ENCODE data around the gene RAD51B. TPM values are rescaled to one million over a fixed set of nuclear protein-coding genes. Genes with fewer than 3 reads are reported as not detected.

RAD51B gene
- total RNA-seq, 2 donors from 2014 or later: 9.3 to 12.1 TPM

DNA sequence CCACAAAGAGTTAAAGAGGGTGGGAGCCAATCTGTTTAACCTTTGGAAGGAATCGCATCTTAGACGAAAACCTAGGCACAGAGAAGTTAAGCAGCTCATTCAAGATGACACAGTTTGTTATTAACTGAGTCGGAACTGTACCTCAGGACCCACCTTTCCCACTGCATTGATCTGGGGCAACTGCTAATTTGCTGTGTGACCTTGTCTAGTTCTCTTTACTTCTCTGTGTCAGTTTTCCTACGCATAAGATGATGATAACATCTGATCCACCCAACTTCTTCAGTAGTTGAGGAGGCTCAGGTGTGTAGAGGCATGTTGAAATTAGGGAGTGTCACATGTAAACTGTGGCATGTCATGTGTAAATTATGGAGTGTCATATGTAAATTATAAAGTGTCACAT is 787.1 kb downstream of the RAD51B start:
- no peak for DNase-seq (ENCODE audit: low spot score)
- TF ChIP-seq CTCF (IDR thresholded peaks at IDR 0.05): no peak
- no peak for ATAC-seq (ENCODE audit: insufficient number of reproducible peaks, low FRiP score, low read depth)
- Histone ChIP-seq H3K9me3 (no peaks in the 10 kb centered on the region), H3K4me1 (ENCODE audit: control insufficient read depth in 1 of 2, low read depth in 2 of 2) (peaks cover 0 to 16% of the 10 kb centered on the region in 2 donors), H3K36me3 (no peaks in the 10 kb centered on the region), H3K4me3 (no peak overlapping the region), H3K27me3 (replicated peaks; ENCODE audit: insufficient read depth) (no peaks in the 10 kb centered on the region), H3K27ac (no peak overlapping the region)

DNA sequence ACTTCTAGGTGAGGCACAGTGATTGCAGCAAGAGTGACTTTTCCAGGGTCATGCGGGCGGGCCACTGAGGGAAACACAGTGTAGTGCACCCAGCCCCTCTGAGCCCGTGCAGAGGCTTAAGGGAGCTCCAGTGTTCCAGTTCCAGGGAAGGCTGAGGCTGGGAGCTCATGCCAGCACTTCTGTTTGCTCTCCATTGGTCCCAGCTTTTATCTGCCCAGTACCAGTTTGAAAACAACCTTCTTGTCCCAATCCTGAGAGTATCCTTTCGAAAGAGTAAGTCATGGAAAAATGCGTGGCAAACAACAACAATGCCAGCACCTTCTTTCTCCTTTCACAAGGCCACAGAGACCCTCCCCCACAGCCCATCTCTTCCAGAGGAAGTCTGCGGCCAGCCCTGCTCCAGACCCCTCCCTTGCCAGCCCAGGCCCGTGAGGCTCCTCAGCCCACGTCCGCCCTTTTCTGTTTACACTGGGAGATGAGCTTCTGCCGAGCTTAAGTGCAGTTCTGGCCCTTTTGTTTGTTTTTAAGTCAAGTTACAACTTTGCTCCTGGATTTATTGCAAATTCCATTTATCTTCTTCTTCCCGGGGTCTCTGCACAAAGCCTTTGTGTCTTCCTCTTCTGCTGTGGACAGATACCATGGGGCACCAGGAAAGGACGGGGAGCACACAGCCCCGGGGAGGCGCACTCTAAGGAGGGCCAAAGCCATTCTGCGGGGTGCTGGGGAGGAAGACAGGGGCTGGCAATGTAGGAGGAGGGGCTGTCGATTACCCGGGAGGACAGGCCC is 787.7 kb downstream of the RAD51B start:
- TF ChIP-seq CTCF (IDR thresholded peaks at IDR 0.05): no peak
- Histone ChIP-seq H3K27ac (peak overlapping the region in 1 of 2 donors; percentile 39), H3K4me1 (ENCODE audit: control insufficient read depth in 1 of 2, low read depth in 2 of 2) (peaks cover 4 to 18% of the 10 kb centered on the region in 2 donors), H3K36me3 (no peaks in the 10 kb centered on the region), H3K4me3 (no peak overlapping the region), H3K9me3 (no peaks in the 10 kb centered on the region), H3K27me3 (replicated peaks; ENCODE audit: insufficient read depth) (no peaks in the 10 kb centered on the region)
- DNase-seq (ENCODE audit: low spot score) (no peak), ATAC-seq (ENCODE audit: insufficient number of reproducible peaks, low FRiP score, low read depth) (no peak)

GRCh38 chr14:68607867-68608573 is 788.4 kb downstream of the RAD51B start:
- peak overlapping the region in 1 of 2 donors; percentile 39 for H3K27ac ChIP-seq
- no peaks in the 10 kb centered on the region for H3K9me3 ChIP-seq
- no peak overlapping the region for H3K4me3 ChIP-seq
- no peak for TF ChIP-seq CTCF (IDR thresholded peaks at IDR 0.05)
- no peaks in the 10 kb centered on the region for H3K27me3 ChIP-seq (replicated peaks; ENCODE audit: insufficient read depth)
- DNase-seq (ENCODE audit: low spot score) (no peak), ATAC-seq (ENCODE audit: insufficient number of reproducible peaks, low FRiP score, low read depth) (no peak)
- H3K36me3 ChIP-seq: no peaks in the 10 kb centered on the region
- H3K4me1 ChIP-seq (ENCODE audit: control insufficient read depth in 1 of 2, low read depth in 2 of 2): peaks cover 4 to 18% of the 10 kb centered on the region in 2 donors

GRCh38 chr14:68608574-68608962 is 789.0 kb downstream of the RAD51B start:
- no peaks in the 10 kb centered on the region for H3K36me3 ChIP-seq
- H3K27me3 ChIP-seq (replicated peaks; ENCODE audit: insufficient read depth): no peaks in the 10 kb centered on the region
- peaks cover 4 to 18% of the 10 kb centered on the region in 2 donors for H3K4me1 ChIP-seq (ENCODE audit: control insufficient read depth in 1 of 2, low read depth in 2 of 2)
- no peak for ATAC-seq (ENCODE audit: insufficient number of reproducible peaks, low FRiP score, low read depth)
- TF ChIP-seq CTCF (IDR thresholded peaks at IDR 0.05): no peak
- DNase-seq (ENCODE audit: low spot score): no peak
- no peaks in the 10 kb centered on the region for H3K9me3 ChIP-seq
- H3K4me3 ChIP-seq: no peak overlapping the region
- H3K27ac ChIP-seq: no peak overlapping the region

DNA sequence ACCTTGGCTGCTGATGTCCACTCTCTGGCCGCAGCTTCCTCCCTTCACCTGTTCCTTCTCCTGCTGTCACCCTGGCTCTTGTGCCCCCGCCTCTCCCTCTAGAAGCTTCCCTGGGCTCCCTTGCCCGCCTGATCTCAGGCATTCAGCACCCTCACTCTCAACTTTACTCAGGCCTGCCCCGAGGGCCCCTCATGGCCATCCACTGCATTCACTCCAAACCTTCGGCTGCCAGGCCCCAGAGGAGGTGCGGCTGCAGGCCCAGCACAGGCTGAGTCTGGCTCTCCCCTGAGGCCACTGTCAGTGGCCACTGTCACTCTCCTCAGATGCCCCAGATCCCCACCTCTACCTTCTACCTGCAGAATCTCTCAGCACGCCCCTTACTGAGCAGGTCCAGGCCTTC is 789.4 kb downstream of the RAD51B start:
- H3K27me3 ChIP-seq (replicated peaks; ENCODE audit: insufficient read depth): no peaks in the 10 kb centered on the region
- DNase-seq (ENCODE audit: low spot score) (no peak), ATAC-seq (ENCODE audit: insufficient number of reproducible peaks, low FRiP score, low read depth) (no peak)
- H3K36me3 ChIP-seq: no peaks in the 10 kb centered on the region
- no peaks in the 10 kb centered on the region for H3K9me3 ChIP-seq
- no peak for TF ChIP-seq CTCF (IDR thresholded peaks at IDR 0.05)
- H3K27ac ChIP-seq: no peak overlapping the region
- H3K4me3 ChIP-seq: no peak overlapping the region
- peaks cover 4 to 18% of the 10 kb centered on the region in 2 donors for H3K4me1 ChIP-seq (ENCODE audit: control insufficient read depth in 1 of 2, low read depth in 2 of 2)

Measured in thoracic aorta (tissue), 2 donors.